ENCODE results near the gene SCNN1A. TPM values are rescaled to one million over a fixed set of nuclear protein-coding genes. Genes with fewer than 3 reads are reported as not detected.

Gene SCNN1A
- total RNA-seq, 2 experiments from 2014 or later = 1.1 to 2.0 TPM

DNA sequence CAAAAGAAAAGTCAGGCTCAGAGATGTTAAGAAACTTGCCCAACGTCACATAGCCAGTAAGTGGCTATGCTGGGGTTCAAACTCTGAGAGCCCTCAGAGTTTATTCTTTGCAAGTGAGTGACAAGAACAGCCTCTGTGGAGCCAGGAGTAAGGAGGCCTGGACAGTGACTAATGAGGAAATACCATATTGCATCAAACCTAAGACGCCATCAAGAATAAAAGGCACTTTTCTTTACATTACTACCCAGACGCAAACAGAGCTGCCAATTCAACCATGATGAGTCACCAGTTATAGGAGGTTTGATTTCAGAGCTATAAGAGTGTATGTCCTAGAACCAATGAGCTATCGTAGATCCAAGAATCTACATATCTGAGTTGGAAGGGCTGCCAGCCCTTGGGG, 42.9 kb downstream of the SCNN1A start:
- POLR2A ChIA-PET = interaction anchor here (1.1 to 1.7 kb wide), 4 partner anchors 13 to 129 kb away, joined by 3 to 5 read pairs (median 4); partner anchors contain the start of gene CD27
- peaks cover 10% of the 10 kb centered on the region for H3K4me1 Mint-ChIP-seq (ENCODE audit: low read depth)
- no peaks in the 10 kb centered on the region for H3K9me3 ChIP-seq (ENCODE audit: control insufficient read depth in 1 of 2, insufficient read depth in 1 of 2, low read length in 2 of 2)
- DNase-seq (peak in 1 of 14 experiments; percentile 55), ATAC-seq (ENCODE audit: poor library complexity) (no peak)
- H3K4me3 ChIP-seq (ENCODE audit: low read length) = no peak overlapping the region
- intact Hi-C loops (cut with DNase I, micrococcal nuclease) = no loop called here
- no peaks in the 10 kb centered on the region for H3K27me3 Mint-ChIP-seq
- H3K4me3 Mint-ChIP-seq = peak overlapping the region; percentile 84
- H3K27me3 ChIP-seq (ENCODE audit: control insufficient read depth in 1 of 2, insufficient read depth in 2 of 2, low read length in 2 of 2) = no peaks in the 10 kb centered on the region
- H3K4me1 ChIP-seq (ENCODE audit: insufficient read depth, low read length) = peaks cover 60% of the 10 kb centered on the region
- H3K36me3 Mint-ChIP-seq (ENCODE audit: low read depth) = peaks cover 72% of the 10 kb centered on the region
- CTCF ChIA-PET = interaction anchor here (4.2 kb wide), 1 partner anchor 9 kb away, joined by 30 read pairs; no protein-coding TSS in a partner anchor
- peaks cover 76% of the 10 kb centered on the region for H3K36me3 ChIP-seq (ENCODE audit: insufficient read depth, low read length)
- TF ChIP-seq, protein P1, sequence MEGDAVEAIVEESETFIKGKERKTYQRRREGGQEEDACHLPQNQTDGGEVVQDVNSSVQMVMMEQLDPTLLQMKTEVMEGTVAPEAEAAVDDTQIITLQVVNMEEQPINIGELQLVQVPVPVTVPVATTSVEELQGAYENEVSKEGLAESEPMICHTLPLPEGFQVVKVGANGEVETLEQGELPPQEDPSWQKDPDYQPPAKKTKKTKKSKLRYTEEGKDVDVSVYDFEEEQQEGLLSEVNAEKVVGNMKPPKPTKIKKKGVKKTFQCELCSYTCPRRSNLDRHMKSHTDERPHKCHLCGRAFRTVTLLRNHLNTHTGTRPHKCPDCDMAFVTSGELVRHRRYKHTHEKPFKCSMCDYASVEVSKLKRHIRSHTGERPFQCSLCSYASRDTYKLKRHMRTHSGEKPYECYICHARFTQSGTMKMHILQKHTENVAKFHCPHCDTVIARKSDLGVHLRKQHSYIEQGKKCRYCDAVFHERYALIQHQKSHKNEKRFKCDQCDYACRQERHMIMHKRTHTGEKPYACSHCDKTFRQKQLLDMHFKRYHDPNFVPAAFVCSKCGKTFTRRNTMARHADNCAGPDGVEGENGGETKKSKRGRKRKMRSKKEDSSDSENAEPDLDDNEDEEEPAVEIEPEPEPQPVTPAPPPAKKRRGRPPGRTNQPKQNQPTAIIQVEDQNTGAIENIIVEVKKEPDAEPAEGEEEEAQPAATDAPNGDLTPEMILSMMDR (IDR thresholded peaks at IDR 0.05) = no peak
- no peak overlapping the region for H3K27ac Mint-ChIP-seq
- H3K9me3 Mint-ChIP-seq = no peaks in the 10 kb centered on the region
- peak overlapping the region in 1 of 2 donors; percentile 40 for H3K27ac ChIP-seq (ENCODE audit: low read depth in 1 of 2, low read length in 2 of 2)

DNA sequence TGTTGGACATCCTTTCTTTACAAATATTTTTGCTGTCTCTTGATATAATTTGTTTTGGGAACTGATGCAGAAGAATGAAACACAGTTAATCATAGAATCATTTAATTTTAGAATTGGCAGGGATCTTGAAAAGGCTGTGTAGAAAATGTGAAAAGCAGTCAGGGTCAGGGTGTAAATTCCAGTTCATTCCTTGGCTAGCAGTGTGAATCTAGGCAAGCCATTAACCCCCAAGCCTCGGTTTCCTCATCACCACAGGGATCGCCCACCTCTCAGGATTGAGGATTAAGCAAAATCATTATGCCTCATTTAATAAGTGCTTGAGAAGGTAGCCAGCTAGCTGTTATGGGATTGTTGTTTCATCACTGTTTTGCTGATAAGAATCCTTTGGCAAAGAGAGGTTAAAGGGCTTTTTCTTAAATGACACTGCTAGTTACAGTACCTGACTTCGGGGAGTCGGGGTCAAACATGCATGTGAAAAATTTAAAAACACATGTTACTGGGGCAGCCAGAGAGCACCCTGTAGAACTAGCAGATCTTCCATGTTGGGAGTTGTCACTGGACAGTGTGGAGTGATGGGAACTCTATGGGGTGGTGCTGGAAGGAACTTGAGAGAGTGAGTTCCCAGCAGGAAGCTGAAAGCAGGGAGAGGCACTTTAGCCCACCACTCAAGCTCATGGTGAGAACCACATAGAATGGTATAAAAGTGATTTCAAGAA, 44.2 kb downstream of the SCNN1A start:
- peak overlapping the region; percentile 76 for H3K27ac Mint-ChIP-seq
- H3K9me3 ChIP-seq (ENCODE audit: control insufficient read depth in 1 of 2, insufficient read depth in 1 of 2, low read length in 2 of 2) = no peaks in the 10 kb centered on the region
- DNase-seq (no peak), ATAC-seq (ENCODE audit: poor library complexity) (no peak)
- no peak overlapping the region for H3K4me3 ChIP-seq (ENCODE audit: low read length)
- no peaks in the 10 kb centered on the region for H3K9me3 Mint-ChIP-seq
- peaks cover 77% of the 10 kb centered on the region for H3K36me3 Mint-ChIP-seq (ENCODE audit: low read depth)
- intact Hi-C loops (cut with DNase I, micrococcal nuclease) = no loop called here
- peaks cover 80% of the 10 kb centered on the region for H3K36me3 ChIP-seq (ENCODE audit: insufficient read depth, low read length)
- no peaks in the 10 kb centered on the region for H3K27me3 Mint-ChIP-seq
- ChIA-PET CTCF (no interaction called here), POLR2A (interaction anchor here (0.6 kb wide), 1 partner anchor 210 kb away, joined by 3 read pairs; no protein-coding TSS in a partner anchor)
- H3K27ac ChIP-seq (ENCODE audit: low read depth in 1 of 2, low read length in 2 of 2) = peak overlapping the region in 1 of 2 donors; percentile 38
- H3K4me1 ChIP-seq (ENCODE audit: insufficient read depth, low read length) = peaks cover 52% of the 10 kb centered on the region
- H3K4me3 Mint-ChIP-seq = no peak overlapping the region
- peaks cover 17% of the 10 kb centered on the region for H3K4me1 Mint-ChIP-seq (ENCODE audit: low read depth)
- no peaks in the 10 kb centered on the region for H3K27me3 ChIP-seq (ENCODE audit: control insufficient read depth in 1 of 2, insufficient read depth in 2 of 2, low read length in 2 of 2)
- TF ChIP-seq, protein P1 (IDR thresholded peaks at IDR 0.05) = no peak

DNA sequence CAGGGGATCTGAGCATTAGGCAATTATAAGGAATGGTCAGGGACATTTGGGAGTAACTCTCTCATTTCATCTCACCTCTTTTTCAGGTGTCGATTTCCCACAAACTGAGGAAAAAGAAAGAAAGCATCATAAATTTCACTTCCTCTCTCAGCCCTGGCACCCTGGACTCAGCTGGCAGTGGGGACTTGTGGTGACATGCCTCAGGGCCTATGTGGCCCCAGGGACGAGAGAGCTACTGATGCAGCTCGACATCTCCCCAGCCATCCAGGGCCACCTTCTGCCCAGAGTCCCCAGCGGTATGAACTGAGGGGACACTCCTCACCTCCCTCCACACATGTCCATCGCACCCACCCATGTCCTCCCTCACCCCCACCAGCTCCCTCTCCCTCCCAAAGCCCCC, 45.2 kb downstream of the SCNN1A start:
- Mint-ChIP-seq H3K4me1 (ENCODE audit: low read depth) (peaks cover 24% of the 10 kb centered on the region), H3K27ac (no peak overlapping the region), H3K4me3 (no peak overlapping the region), H3K27me3 (no peaks in the 10 kb centered on the region), H3K9me3 (no peaks in the 10 kb centered on the region), H3K36me3 (ENCODE audit: low read depth) (peaks cover 73% of the 10 kb centered on the region)
- ATAC-seq (ENCODE audit: poor library complexity) = no peak
- Histone ChIP-seq H3K27ac (ENCODE audit: low read depth in 1 of 2, low read length in 2 of 2) (peak overlapping the region in 1 of 2 donors; percentile 22), H3K9me3 (ENCODE audit: control insufficient read depth in 1 of 2, insufficient read depth in 1 of 2, low read length in 2 of 2) (no peaks in the 10 kb centered on the region), H3K27me3 (ENCODE audit: control insufficient read depth in 1 of 2, insufficient read depth in 2 of 2, low read length in 2 of 2) (no peaks in the 10 kb centered on the region), H3K4me3 (ENCODE audit: low read length) (no peak overlapping the region), H3K4me1 (ENCODE audit: insufficient read depth, low read length) (peaks cover 48% of the 10 kb centered on the region), H3K36me3 (ENCODE audit: insufficient read depth, low read length) (peaks cover 80% of the 10 kb centered on the region)
- DNase-seq = no peak
- CTCF ChIA-PET = no interaction called here
- POLR2A ChIA-PET = interaction anchor here (0.8 kb wide), 1 partner anchor 9 kb away, joined by 4 read pairs; no protein-coding TSS in a partner anchor
- TF ChIP-seq, protein P1 (IDR thresholded peaks at IDR 0.05) = no peak
- intact Hi-C loops (cut with DNase I, micrococcal nuclease) = no loop called here
